ENCODE data around the gene SAPCD2.
"Not testable (repeated sequence)": the region's sequence is repeated elsewhere in the genome, so short reads cannot be mapped to it uniquely, and the experiment has no call there.

Gene SAPCD2

GRCh38 chr9:137034709-137035506 lies 35.4 kb downstream of the SAPCD2 start:
- peak; percentile 90 for TF ChIP-seq CTCF (IDR thresholded peaks at IDR 0.05)
- DNase-seq (ENCODE audit: low spot score): no peak
- Histone ChIP-seq H3K4me3 (peak overlapping the region; percentile 30), H3K27ac (peak overlapping the region in 1 of 2 donors; percentile 30)

- peak overlapping the region in 1 of 2 donors; percentile 30 for H3K27ac ChIP-seq
- no peak for DNase-seq (ENCODE audit: low spot score)
- H3K4me3 ChIP-seq: peak overlapping the region; percentile 53
- TF ChIP-seq CTCF (IDR thresholded peaks at IDR 0.05): no peak
Measured at GRCh38 chr9:137034039-137034708, 36.2 kb downstream of the SAPCD2 start.

- H3K4me3 ChIP-seq: peak overlapping the region; percentile 53
- peak overlapping the region in 1 of 2 donors; percentile 30 for H3K27ac ChIP-seq
Measured at GRCh38 chr9:137033481-137033880, 36.9 kb downstream of the SAPCD2 start.

GRCh38 chr9:137032858-137033257 lies 37.5 kb downstream of the SAPCD2 start:
- H3K4me3 ChIP-seq: peak overlapping the region; percentile 45
- no peak for DNase-seq (ENCODE audit: low spot score)
- peak overlapping the region in 1 of 2 donors; percentile 74 for H3K27ac ChIP-seq
- no peak for TF ChIP-seq CTCF (IDR thresholded peaks at IDR 0.05)

More at GRCh38 chr9:137033481-137033880, 36.9 kb downstream of the SAPCD2 start:
- not testable (repeated sequence) for DNase-seq (ENCODE audit: low spot score)

GRCh38 chr9:137031904-137032640 lies 38.3 kb downstream of the SAPCD2 start, which contains the start of gene FUT7:
Gene FUT7, minus strand, starts transcription at chr9:137032088. Its CDS starts 97 bp downstream, at chr9:137031991.
- Histone ChIP-seq H3K27ac (peak within 1 kb of the TSS in 1 of 2 donors; percentile 74), H3K4me3 (peak within 1 kb of the TSS; percentile 45)
- TF ChIP-seq CTCF (IDR thresholded peaks at IDR 0.05): no peak
- no peak for DNase-seq (ENCODE audit: low spot score)

- H3K4me3 ChIP-seq: no peak overlapping the region
- peak overlapping the region in 1 of 2 donors; percentile 74 for H3K27ac ChIP-seq
- no peak for TF ChIP-seq CTCF (IDR thresholded peaks at IDR 0.05)
- DNase-seq (ENCODE audit: low spot score): no peak
Measured at GRCh38 chr9:137030538-137031527, 39.5 kb downstream of the SAPCD2 start.
